ENCODE measurements around the gene ASB12. TPM values are rescaled to one million over a fixed set of nuclear protein-coding genes. Genes with fewer than 3 reads are reported as not detected.
A peak's percentile ranks its signal among the peaks of the same experiment; 100 is the strongest.

Gene ASB12
- total RNA-seq, 1 donor from 2014 or later, result 0.27 TPM

DNA sequence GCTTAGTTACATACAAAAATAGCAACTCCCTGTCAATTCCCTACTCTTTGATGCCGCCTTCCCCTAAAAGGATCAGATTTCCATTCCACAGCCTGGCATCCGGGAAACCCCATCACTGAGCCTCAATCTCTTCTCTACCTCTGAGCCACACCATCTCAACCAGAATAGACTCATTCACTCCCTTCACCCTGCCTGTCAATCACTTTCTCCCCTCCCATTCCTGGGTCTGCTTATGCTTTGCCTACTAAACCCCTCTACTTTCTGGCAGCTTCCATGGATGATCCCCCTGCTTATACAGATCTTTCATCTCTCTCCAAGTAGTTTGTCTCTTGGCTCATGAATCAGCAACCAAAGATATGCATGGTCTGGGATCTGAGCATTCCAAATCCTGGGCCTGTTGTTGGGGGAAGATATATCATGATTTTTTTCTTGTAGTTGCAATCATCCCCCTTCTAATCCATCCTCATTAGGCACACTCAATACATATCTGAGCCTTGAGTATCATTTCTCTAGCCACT, 27.5 kb downstream of the ASB12 start:
- H3K9me3 Mint-ChIP-seq (ENCODE audit: low read depth), result peaks cover 16% of the 10 kb centered on the region
- H3K4me1 Mint-ChIP-seq (ENCODE audit: low read depth), result peaks cover 17% of the 10 kb centered on the region
- H3K27ac Mint-ChIP-seq (ENCODE audit: unreplicated experiment), result peak overlapping the region; percentile 18
- TF ChIP-seq, protein P1, sequence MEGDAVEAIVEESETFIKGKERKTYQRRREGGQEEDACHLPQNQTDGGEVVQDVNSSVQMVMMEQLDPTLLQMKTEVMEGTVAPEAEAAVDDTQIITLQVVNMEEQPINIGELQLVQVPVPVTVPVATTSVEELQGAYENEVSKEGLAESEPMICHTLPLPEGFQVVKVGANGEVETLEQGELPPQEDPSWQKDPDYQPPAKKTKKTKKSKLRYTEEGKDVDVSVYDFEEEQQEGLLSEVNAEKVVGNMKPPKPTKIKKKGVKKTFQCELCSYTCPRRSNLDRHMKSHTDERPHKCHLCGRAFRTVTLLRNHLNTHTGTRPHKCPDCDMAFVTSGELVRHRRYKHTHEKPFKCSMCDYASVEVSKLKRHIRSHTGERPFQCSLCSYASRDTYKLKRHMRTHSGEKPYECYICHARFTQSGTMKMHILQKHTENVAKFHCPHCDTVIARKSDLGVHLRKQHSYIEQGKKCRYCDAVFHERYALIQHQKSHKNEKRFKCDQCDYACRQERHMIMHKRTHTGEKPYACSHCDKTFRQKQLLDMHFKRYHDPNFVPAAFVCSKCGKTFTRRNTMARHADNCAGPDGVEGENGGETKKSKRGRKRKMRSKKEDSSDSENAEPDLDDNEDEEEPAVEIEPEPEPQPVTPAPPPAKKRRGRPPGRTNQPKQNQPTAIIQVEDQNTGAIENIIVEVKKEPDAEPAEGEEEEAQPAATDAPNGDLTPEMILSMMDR (IDR thresholded peaks at IDR 0.05), result no peak
- no peak for DNase-seq (ENCODE audit: low spot score)
- no peak overlapping the region for H3K4me3 Mint-ChIP-seq (ENCODE audit: unreplicated experiment)
- peaks cover 2% of the 10 kb centered on the region for H3K36me3 Mint-ChIP-seq (ENCODE audit: low read depth)
- H3K27me3 Mint-ChIP-seq (ENCODE audit: low read depth), result no peaks in the 10 kb centered on the region

DNA sequence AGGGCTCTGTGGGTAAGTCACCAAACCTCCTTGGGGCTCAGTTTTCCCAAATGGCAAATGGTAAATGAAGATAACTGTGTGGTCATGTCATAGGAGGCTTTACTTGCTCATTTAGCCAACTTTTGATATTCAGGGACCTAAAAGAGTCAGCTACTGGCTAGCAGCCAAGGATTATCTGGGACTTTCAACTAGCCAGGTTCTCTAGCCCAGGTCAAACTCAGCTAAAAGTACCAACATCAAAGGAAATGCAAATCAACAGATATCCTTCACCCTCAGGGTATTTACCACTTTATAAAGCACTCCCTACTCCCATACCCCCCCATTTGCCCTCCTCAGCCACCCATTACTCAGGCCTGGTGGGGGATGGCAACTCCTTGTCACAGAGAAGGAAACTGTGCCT, 32.4 kb downstream of the ASB12 start:
- Mint-ChIP-seq H3K27ac (ENCODE audit: unreplicated experiment) (no peak overlapping the region), H3K27me3 (ENCODE audit: low read depth) (no peaks in the 10 kb centered on the region), H3K9me3 (ENCODE audit: low read depth) (peaks cover 26% of the 10 kb centered on the region), H3K4me1 (ENCODE audit: low read depth) (peaks cover 7% of the 10 kb centered on the region), H3K36me3 (ENCODE audit: low read depth) (peaks cover 2% of the 10 kb centered on the region), H3K4me3 (ENCODE audit: unreplicated experiment) (no peak overlapping the region)
- DNase-seq (ENCODE audit: low spot score), result no peak
- TF ChIP-seq, protein P1 (IDR thresholded peaks at IDR 0.05), result no peak

DNA sequence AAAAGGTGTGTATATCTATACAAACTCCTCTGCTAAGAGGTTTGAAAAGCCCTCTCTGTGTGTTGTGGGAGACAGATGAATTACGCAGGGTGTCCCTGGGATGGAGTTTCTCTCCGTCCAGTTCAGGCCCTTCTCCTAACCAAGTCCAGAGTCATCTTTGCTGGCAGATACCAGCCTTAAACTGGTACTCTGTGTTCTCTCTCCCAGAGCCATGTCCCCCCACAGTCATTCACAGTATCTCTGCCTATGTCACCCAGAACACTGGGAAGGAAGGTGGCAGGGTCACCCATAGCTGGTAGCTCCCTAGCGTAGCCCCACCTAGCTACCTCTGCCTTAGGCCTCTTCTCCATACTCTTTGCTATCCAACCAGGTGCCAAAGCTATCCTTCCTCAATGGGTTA, 33.8 kb downstream of the ASB12 start:
- Mint-ChIP-seq H3K4me1 (ENCODE audit: low read depth) (no peaks in the 10 kb centered on the region), H3K9me3 (ENCODE audit: low read depth) (peaks cover 31% of the 10 kb centered on the region), H3K36me3 (ENCODE audit: low read depth) (peaks cover 3% of the 10 kb centered on the region), H3K4me3 (ENCODE audit: unreplicated experiment) (no peak overlapping the region), H3K27ac (ENCODE audit: unreplicated experiment) (no peak overlapping the region), H3K27me3 (ENCODE audit: low read depth) (no peaks in the 10 kb centered on the region)
- TF ChIP-seq, protein P1 (IDR thresholded peaks at IDR 0.05), result no peak
- no peak for DNase-seq (ENCODE audit: low spot score)

DNA sequence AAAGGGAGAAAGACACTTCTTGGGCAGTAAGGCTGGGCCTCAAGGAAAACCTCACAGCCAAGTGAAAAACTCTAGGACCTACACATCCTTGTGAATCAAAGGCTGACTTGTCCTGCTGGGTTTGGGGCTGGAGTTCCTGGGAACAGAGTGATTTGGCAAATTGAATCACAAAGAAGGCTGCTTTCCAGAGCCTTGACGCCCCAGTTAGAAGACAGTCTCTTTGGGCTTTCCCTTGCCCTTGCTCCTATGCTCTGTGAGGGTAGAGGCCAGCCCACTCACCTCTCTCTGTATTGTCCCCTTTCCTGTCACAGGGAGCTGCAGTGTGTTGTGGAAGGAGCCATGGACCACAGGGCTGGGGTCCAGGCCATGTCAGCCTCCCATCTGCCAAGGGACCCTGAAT, 34.5 kb downstream of the ASB12 start:
- Mint-ChIP-seq H3K27ac (ENCODE audit: unreplicated experiment) (no peak overlapping the region), H3K27me3 (ENCODE audit: low read depth) (no peaks in the 10 kb centered on the region), H3K4me3 (ENCODE audit: unreplicated experiment) (no peak overlapping the region), H3K4me1 (ENCODE audit: low read depth) (no peaks in the 10 kb centered on the region), H3K36me3 (ENCODE audit: low read depth) (peaks cover 4% of the 10 kb centered on the region), H3K9me3 (ENCODE audit: low read depth) (peaks cover 31% of the 10 kb centered on the region)
- TF ChIP-seq, protein P1 (IDR thresholded peaks at IDR 0.05), result no peak
- DNase-seq (ENCODE audit: low spot score), result no peak

DNA sequence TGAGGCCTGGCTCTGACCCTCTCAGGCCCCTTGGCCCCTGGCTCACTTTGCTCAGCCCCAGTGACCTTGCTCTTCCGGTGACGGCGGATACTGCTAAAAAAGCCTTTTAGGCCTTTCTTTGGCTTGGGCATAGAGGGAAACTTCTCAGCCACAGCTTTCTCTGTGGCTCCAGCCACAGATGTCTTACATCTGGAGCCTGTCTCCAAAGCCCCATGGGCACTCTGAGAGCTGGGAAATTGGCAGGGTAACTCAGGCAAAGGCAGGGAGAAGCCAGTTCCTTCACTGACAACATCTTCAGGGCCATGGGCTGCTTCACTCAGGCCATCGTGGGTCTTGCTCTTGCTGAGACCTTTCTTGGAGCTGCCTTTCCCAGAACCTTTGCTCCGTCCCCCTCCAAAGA, 37.7 kb downstream of the ASB12 start:
- Mint-ChIP-seq H3K9me3 (ENCODE audit: low read depth) (peaks cover 17% of the 10 kb centered on the region), H3K36me3 (ENCODE audit: low read depth) (peaks cover 7% of the 10 kb centered on the region), H3K27ac (ENCODE audit: unreplicated experiment) (no peak overlapping the region), H3K27me3 (ENCODE audit: low read depth) (no peaks in the 10 kb centered on the region), H3K4me3 (ENCODE audit: unreplicated experiment) (no peak overlapping the region), H3K4me1 (ENCODE audit: low read depth) (no peaks in the 10 kb centered on the region)
- no peak for DNase-seq (ENCODE audit: low spot score)
- TF ChIP-seq, protein P1 (IDR thresholded peaks at IDR 0.05), result no peak
